HG03460 (cell line): ENCODE measurements around the gene PIEZO2.
"Not testable (repeated sequence)": the region's sequence is repeated elsewhere in the genome, so short reads cannot be mapped to it uniquely, and the experiment has no call there.

Source experiments
- ATAC-seq: cut with Tn5 transposase; IDR thresholded peaks from one replicate; pipeline ENCODE4 v1.9.1; 2021; ENCODE audit not compliant: unreplicated experiment

Gene PIEZO2

DNA sequence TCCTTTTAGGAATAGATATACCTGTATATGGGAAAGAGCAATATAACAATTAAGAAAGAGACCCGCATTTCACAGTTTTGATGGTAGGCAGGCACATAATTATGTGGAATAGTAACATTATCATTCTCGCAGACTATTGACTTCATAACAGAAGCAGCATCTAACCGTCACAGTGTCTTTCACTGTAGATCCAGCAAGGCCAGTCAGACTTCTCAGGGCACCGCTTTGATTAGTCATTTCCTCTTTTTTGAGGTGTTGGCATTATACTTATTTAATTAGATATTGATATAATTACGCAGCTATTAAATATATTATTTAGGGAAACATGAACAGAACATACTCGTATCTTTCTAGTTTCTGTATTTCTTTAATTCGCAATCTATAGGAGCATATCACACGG lies 447.2 kb downstream of the PIEZO2 start:
- ATAC-seq = no peak

DNA sequence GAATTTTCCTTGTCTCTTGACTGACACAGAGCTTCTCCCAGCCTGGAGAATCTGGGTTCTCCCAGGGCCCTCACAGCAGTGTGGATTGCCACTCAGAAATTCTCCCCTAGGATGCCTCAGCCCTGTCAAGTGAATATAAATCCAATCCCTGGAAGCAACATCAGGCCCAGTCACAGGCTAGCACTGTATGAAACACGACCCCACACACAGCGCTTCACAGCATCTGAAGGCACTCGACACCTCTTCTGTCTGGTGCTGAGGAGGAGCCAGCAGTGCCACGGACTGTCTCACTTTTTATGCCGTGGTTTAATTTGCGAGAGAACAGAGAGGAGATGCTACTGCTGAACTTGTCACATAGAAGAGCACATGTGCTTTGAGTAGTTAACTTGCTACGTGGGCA lies 459.0 kb downstream of the PIEZO2 start:
- ATAC-seq = no peak

DNA sequence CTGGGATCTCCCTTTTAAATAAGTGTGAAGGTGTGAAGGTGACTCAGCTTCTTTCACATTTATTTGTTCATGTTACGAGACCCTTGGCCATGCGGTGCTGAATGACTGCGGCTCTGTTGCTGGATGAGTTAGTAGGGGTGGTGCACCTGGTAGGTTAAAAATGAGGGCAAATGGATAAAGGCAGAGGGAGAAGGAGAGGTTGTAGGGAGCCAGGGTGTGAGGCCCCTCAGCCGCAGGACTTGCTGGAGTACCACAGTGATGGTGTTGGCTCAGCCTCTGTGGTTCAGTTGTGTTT lies 459.4 kb downstream of the PIEZO2 start:
- ATAC-seq = no peak

DNA sequence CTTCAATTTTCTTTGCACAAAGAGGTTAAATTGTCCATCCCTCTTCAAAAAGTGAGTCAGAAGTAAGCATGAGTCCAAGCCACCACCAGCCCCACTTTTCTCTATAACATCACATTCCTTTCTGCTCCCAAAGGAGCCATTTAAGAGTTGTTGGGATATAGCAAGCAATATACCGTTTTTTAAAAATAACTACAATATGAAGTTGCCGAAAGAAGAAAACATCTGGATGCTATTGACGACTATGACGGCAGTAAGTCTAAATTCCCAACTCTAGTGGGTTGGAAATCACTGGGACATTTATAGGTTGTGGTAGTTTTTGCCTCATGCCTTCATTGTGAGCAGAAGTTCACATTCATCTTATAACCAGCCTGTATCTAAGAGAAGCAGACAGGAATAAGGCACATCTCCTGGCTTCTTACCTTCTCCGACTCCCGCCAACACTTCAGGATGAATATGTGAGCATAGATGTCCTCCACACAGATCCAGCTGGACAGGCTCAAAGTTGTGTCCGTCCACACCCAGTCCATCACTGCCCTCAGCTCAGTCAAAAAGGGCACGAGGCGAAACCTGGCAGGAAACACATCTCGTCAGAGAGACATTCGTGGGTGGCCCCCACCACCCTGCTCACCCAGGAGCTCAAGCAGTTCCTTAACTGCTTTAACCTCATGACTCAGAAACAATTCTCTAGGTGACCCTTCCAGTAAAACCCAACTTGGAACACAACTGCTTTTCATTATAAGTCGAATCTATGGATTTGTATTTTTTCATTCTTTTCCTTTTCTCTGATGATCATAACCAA lies 459.9 kb downstream of the PIEZO2 start:
- no peak for ATAC-seq

DNA sequence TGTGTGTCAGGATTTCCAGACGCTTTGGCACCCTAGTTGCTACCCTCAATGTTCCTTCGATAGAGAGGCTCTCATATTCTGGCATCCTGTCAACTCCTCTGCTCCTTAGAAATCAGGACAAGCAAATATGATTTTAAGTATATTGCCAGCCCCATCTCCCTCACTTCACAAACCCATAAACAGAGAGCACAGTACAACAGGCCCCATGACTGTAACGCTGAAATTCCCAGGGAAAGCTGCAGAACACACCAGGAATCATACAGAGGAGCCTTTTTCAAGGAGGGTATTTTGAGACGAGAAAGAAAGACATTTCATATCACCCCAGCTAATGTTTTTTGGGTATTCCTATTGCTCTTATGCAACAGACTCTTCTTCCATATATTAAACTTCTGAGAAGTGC lies 460.6 kb downstream of the PIEZO2 start:
- no peak for ATAC-seq

DNA sequence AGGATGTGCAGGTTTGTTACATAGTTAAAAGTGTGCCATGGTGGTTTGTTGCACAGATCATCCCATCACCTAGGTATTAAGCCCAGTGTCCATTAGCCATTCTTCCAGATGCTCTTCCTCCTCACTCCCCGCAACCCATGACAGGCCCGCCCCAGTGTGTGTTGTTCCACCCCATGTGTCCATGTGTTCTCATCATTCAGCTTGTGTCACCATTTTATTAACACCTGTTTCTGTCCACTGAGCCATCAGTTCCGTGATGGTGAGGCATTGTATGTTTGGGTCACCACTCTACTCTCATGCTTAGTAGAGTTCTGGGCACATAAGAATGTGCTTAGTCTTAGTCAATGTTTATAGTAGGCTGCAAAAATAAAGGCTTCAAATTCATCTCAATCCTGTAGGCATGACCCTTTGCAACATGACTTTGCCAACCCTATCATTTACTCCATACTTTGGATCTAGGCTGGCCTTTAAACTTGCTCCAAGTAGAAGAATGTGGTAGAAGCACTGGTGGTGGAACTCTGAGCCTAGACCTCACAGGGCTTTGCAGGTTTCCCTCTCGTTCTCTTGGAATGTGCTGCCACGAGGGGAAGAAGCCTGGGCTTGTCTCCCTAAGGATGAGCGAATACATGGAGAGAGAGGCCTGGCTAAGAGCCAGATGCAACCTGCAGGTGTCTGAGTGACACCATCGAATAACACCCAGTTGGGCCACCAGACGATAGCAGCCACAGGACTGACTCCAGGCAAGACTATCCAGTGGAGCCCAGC lies 462.0 kb downstream of the PIEZO2 start:
- ATAC-seq = no peak

DNA sequence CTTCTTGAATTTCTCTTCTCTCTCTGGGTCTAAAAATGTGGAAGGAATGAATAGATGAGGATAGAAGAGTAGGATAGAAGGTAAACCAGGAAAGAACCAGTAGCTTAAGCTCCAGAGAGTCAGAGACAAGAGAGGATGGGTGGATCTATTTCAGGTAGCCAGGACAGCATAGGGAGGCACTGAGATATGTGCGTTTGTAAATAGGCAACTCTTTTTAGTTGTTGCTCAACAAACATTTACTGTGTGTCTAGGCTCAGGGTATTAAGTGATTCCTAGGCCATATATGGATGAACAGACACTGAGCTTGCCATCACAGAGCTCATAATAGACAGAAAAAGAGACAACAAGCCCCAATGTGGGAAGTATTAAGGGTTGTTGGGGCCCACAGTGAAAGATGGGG lies 463.1 kb downstream of the PIEZO2 start:
- ATAC-seq = no peak

DNA sequence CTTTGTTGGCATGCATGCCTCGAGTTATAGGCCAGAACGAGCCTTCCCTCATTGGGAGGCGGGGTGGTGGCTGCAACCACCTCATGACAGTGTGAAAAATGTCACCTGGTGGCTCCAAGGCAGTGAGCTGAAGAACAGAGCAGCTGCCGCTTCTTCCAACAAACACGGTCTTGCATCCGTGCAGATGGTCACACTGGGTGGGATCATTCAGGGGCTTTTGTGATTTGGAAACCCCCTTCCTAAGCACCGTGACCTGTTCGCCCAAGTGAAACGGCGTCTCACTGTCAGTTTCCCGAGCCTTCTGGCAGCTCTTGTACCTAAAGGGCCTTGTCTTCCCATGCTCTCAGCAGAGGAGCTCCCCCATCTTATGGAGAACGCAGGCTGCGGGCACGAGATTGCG lies 463.9 kb downstream of the PIEZO2 start:
- no peak for ATAC-seq

DNA sequence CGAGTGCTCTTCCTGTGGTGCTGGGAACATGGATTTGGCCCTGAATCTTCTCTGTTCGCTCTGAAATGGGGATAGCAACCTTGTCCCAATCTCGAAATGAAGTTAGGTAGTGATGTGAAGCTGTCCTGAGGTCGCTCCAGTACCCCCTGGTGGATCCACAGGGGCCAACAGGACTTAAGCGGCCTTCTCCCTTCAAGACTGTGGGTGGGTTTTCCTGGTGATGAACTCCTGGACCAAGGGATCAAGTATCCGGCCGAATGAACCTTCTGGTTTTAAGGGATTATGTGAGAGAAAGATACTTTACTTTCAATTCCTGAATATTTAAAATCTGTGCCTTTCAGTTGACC lies 467.0 kb downstream of the PIEZO2 start:
- ATAC-seq = no peak

DNA sequence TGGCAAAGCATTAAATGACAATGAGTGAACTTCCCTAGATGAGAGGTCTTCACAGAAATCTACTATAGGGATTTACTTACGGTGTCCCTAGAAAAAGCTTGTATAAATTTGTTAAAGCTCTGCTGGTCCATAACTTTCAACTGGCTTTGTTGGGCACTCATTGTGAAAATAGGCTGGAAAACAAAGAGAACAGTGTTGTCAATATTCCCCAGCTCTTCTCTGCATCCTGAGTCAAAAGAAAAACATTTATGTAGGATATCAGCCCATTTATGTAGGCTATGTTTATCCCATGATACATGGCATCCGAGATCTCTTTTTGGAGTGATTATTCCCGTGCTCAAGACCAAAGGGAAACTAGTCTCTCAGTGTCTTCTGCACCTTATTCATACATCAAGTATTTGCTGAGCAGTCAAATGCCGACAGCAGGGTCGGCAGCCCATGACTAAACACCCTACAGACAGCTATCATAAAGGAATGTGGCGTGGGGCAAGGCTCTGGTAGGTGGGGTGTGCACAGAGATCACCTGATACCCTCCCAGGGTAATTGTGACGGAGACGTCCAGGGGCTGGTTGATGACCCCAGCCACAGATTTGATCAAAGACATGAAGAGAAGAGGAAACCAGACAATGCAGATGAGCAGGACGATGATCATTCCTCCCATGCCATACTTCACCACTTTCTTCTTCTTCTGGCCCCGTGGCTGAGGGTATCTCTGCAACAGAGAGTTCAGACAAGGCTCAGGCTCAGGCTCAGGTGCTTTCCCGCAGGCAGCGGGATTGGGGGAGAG lies 467.6 kb downstream of the PIEZO2 start:
- ATAC-seq = no peak

DNA sequence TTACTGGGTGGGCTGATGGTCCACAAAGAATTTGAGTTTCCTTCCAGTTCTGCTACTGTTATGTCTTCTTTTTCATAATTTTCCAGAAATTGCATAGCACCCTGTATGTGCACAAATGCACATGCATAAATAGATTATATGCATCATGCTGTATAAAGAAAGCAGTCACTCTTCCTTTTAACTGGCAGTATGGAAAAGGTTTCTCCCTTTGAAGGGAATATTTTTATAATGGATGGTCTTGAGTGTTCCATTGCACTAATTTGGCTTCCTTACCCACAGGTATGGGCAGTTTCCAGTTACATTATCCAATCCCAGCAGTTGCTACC lies 469.1 kb downstream of the PIEZO2 start:
- ATAC-seq = no peak

DNA sequence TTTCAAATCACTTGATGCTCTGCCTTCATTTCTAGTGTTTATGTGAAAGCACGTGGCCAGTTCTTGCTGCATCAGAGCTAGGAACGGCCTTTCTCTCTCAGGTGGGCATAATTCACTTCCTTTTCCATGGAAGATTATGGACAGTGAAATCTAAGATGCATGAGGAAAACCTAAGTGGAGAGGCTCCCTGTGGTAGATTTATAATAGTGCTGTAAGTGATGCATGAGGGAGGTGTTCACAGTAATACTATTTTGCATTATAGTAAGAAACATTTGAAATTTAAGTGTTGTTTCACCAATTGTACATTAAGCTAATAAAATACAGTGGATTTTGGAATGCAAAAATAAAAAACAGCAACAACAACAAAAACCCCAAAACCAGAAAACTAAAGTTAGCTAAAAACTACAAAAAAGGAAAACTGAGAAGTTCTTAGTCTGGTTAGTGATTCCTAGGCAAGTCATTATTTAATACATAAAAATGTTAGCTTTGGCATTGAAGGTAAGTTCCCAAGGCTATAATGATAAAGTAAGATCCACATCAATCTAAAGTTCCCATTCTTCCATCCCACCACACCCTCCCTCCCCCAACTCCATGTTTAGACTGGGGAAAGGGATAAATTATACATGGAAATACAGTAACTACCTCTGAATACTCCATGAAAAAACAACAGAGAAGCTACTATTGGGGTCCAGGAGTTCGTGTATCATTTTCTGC lies 469.7 kb downstream of the PIEZO2 start:
- no peak for ATAC-seq

DNA sequence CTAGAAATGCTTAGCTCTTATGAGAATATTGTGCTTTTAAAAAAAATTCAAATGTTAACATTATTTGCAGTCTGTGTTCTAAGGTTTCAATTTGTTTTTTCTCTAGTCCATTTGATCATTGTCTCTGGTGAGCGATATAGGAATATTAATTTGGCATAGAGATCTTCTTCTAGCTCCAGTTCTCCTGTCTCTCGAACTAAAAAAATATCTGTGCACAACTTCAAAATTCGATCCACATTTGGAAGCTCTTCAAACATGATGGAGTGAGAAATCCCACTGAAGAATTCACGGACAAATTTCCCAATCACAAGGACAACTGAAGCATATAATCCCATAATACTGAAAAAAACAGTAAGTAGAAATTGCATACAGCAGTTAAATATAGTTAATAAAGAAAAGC lies 477.9 kb downstream of the PIEZO2 start:
- ATAC-seq = no peak

DNA sequence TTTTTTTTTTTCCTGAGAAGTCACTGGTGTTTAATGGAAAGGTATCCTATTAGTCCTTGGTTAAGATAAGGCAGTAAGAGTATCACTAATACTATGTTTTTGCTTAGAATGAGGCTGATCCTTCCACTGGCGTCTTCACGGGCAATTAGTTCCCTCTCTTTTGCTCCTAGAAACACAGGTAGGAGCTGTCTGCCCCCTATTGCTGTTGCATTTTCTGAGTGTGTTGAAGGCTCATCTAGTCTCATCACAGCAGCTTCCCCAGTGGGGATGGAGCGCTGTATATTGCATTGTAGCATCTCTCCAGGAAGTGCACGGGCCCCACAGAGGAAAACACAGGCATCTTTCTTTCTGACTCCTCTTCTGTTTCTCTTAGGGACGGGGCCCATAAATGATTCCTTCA lies 478.5 kb downstream of the PIEZO2 start:
- no peak for ATAC-seq

DNA sequence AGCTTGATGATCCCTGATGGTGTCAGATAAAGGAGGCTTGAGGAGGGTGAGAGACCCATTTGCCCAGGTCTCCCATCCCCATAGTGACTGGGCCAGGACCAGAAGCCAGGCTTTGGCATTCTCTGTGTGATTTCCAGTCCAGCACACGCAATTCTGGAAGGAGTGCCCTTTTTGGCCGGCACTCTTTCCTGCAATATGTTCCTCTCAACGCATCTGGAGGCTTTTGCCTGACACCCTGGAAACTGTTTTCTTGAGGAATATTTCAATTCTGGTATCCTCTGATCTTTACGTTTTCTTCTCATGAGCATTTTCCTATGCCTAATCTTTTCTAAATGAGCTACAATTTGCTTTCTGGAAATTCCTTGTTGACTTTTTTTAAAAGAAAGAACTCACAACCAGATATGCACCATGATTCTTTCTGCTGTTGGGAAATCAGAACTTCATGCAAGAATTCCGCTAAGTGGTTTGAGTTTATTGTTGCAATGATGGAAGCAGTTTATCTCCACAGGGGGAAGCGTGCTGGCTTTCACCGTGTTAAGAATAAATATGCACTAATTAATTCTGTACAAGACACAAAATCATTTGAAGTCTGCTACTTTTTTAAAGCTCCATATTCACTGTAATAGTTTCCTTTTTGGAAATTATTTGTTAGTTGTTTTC lies 479.8 kb downstream of the PIEZO2 start:
- no peak for ATAC-seq

DNA sequence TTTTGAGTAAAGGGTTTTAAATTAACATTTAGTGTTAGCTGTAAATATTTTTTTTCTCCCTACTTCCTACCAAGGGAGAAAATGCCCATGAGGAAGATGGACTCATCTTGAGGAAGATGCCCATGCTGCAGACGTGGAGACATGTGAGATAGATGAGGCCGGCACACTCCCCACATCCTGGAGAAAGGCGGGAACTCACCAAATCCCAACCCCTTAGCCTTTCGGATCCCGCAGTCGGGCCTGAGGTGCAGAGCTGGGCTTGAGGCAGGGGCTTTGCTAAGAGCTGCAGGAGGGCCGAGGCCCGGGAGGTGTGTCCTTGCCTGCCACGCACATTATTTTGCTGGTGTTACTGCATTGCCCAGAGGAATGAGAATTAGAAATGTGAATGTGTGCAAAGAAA lies 485.6 kb downstream of the PIEZO2 start:
- ATAC-seq = no peak

DNA sequence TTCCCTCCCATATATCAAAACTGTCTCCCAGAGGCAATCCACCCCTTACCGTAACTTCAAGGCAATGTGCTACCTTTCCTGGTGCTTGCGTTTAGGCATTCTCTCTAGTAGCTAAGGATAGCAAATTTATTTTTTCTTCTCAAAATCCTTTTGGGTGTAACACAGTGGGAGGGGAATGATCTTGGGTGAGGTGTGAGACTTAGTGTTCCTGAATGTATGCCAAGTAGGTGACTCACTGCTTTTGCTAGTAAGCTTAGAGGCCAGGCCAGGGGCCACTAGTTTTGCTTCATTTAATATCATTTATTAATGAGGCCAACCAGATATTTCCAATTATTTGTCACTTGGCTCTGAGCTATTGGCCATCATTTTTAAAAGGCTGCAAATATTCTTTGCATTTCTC lies 488.1 kb downstream of the PIEZO2 start:
- ATAC-seq = no peak

DNA sequence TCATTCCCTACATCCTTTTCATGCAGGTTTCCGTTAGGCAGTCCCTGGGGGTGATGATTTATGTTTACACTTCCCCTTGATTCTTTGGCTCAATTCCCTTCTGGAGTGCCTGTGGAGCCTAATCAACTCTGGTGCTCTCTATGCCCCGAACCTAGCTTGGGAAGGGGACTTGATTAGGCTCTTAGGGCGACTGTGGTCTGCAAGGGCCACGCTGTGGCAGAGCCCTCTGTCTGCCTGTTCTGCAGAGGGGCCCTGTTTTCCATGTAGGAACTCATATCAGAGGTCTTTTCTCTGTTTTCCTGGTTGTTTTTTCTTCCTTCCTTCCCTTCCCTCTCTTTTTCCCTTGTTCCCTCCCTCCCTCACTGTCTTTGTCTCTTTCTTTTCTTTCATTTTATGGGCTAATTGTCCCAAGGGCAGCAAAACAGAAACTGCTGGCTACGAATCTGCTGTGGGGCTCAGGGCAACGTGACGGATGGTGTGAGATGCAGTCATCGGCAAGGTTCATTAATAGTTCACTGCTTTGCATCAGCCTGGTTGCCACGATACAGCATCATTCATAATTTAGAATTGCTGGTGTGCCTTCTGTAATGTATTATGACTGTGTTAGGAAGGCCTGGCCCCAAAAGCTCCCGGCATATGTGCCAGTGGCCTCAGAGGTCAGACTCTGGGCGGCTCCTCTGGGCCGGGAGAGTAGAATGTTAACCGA lies 489.0 kb downstream of the PIEZO2 start:
- no peak for ATAC-seq

DNA sequence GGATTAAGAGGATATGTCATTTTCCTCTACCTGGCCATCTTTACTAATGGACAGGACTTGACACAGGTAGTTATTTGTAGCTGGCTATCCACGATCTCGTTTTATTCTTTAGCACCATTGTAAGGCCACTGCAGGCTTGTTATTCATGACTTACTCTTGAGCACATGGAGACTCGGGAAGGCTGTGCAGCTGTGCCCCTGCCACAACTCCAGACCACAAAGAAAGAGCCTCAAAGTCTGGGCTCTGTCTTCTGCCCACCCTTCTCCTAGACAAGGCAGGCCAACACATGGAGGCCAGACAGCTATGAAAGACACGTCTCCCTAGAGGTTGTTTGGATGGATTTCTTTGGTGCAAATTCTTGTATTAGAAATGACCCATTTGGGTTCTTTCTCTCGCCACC lies 489.8 kb downstream of the PIEZO2 start:
- ATAC-seq = no peak

DNA sequence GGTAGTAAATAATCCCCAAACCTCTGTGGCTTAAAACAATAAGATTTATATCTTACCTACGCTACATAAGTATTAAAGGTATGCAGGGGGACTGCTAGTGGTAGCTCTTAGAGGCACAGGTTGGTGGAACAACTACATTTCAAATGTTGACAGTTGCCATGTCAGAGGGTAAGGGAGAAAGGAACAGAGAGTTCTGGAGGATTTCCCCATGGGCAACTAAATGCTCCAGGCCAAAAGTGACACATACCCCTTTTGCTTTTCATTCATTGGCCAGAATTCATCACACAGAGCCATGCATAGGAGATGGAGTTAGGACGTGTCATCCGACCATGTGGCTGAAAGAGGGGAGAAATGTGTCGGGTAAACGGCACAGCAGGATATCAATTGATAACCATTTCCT lies 490.4 kb downstream of the PIEZO2 start:
- no peak for ATAC-seq

DNA sequence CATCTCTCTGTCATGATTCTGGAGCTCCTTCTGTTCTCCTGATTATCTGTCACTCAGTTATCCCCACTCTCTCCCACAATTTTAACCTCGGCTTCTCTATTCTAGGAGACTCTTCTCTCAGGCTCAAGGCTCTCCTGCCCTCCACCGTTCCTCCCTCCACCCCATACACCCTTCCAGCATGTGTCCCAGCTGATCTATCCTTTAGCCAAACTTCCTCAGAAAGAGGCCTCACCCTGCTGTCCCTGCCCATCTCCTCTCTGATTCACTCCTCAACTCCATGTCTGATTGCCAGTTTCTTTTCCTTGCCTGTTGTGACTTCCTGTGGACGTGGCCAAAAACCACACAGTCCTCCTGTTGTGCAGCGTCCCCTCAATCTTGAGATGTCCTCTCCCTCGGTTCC lies 505.4 kb downstream of the PIEZO2 start:
- ATAC-seq = not testable (repeated sequence)
